NB4 (cell line): Measurements from ENCODE around the gene CDH13.

Experiments
- CTCF ChIP-seq: IDR thresholded peaks from one replicate; pipeline ENCODE4 v1.5.1; 2012; ENCODE audit warnings: low read depth, low read length
- MAX ChIP-seq: IDR thresholded peaks from 2 replicates; pipeline ENCODE4 v1.6.1; 2011; ENCODE audit warnings: low read depth, low read length
- MYC ChIP-seq: IDR thresholded peaks from 2 replicates; pipeline ENCODE4 v1.6.1; 2011; ENCODE audit warnings: low read depth, low read length
- POLR2A ChIP-seq: IDR thresholded peaks from 2 replicates; pipeline ENCODE4 v1.6.1; 2011; ENCODE audit warnings: mild to moderate bottlenecking; ENCODE audit not compliant: insufficient read length; ENCODE audit errors: extremely low read depth

- no peak for TF ChIP-seq MYC
- TF ChIP-seq CTCF = no peak
- TF ChIP-seq POLR2A = no peak
- no peak for TF ChIP-seq MAX
These were observed 264.7 kb downstream of the CDH13 start for GRCh38 chr16:82891424-82891823.
